DOHH2 (cell line): Measurements from ENCODE around the gene CORO1A.
"Not testable (repeated sequence)": the region's sequence is repeated elsewhere in the genome, so short reads cannot be mapped to it uniquely, and the experiment has no call there.

Experiments
- H3F3A ChIP-seq: fragments of 200-600 bp; sonication (generic), shearing (Covaris generic); 2 replicates; pipeline ENCODE4 v1.6.0; 2016; ENCODE audit warnings: antibody characterized with exemption, mild to moderate bottlenecking; ENCODE audit not compliant: control insufficient read depth, insufficient read depth
- H3K27ac ChIP-seq: fragments of 200-600 bp; sonication (generic); 2 replicates; pipeline ENCODE4 v1.5.1; 2014; ENCODE audit warnings: low read depth, mild to moderate bottlenecking, low read length, moderate library complexity
- H3K27me3 ChIP-seq: fragments of 200-600 bp; sonication (generic); 2 replicates; pipeline ENCODE4 v1.6.1; 2014; ENCODE audit warnings: mild to moderate bottlenecking, low read length, mixed read lengths; ENCODE audit not compliant: control insufficient read depth
- H3K36me3 ChIP-seq: fragments of 200-600 bp; sonication (generic); 2 replicates; pipeline ENCODE4 v1.6.1; 2014; ENCODE audit warnings: mild to moderate bottlenecking, low read length, moderate library complexity, mixed read lengths; ENCODE audit not compliant: control insufficient read depth
- H3K4me1 ChIP-seq: fragments of 200-600 bp; sonication (generic); 2 replicates; pipeline ENCODE4 v1.6.1; 2014; ENCODE audit warnings: mild to moderate bottlenecking, low read length, mixed read lengths; ENCODE audit not compliant: control insufficient read depth
- H3K4me2 ChIP-seq: fragments of 200-600 bp; sonication (generic); 2 replicates; pipeline ENCODE4 v1.6.0; 2014; ENCODE audit warnings: mild to moderate bottlenecking, low read length, moderate library complexity
- H3K4me3 ChIP-seq: fragments of 200-600 bp; sonication (generic); 2 replicates; pipeline ENCODE4 v1.5.1; 2014; ENCODE audit warnings: mild to moderate bottlenecking, low read length, mixed read lengths
- H3K79me2 ChIP-seq: fragments of 200-600 bp; sonication (generic); 2 replicates; pipeline ENCODE4 v1.6.1; 2014; ENCODE audit warnings: mild to moderate bottlenecking, low read length, mixed read lengths; ENCODE audit not compliant: control insufficient read depth
- H3K9me2 ChIP-seq: fragments of 200-600 bp; sonication (generic); replicated peaks from 2 replicates; pipeline ENCODE4 v1.6.1; 2014; ENCODE audit warnings: mild to moderate bottlenecking, low read length, mixed read lengths; ENCODE audit not compliant: control insufficient read depth
- H3K9me3 ChIP-seq: fragments of 200-600 bp; sonication (generic); 2 replicates; pipeline ENCODE4 v1.6.1; 2014; ENCODE audit warnings: antibody characterized with exemption, low read length, mixed read lengths; ENCODE audit not compliant: control insufficient read depth, insufficient read depth
- H4K20me1 ChIP-seq: fragments of 200-600 bp; sonication (generic); 2 replicates; pipeline ENCODE4 v1.6.0; 2014; ENCODE audit warnings: low read depth, mild to moderate bottlenecking, antibody characterized with exemption, low read length, moderate library complexity; ENCODE audit not compliant: control insufficient read depth, insufficient read depth
- EZH2phosphoT487 ChIP-seq: fragments of 200-600 bp; sonication (generic); IDR thresholded peaks from 2 replicates; pipeline ENCODE4 v1.6.1; 2017; ENCODE audit warnings: borderline replicate concordance, mild to moderate bottlenecking, antibody characterized with exemption, low read length, moderate library complexity, mixed read lengths
- TF ChIP-seq, protein P1 (sequence below): fragments of 200-600 bp; sonication (generic); IDR thresholded peaks from one replicate; pipeline ENCODE4 v1.5.1; 2014; ENCODE audit warnings: antibody characterized with exemption, mild to moderate bottlenecking, low read depth, low read length; ENCODE audit not compliant: poor library complexity, severe bottlenecking

CORO1A gene

GRCh38 chr16:30187556-30187865, 4.1 kb downstream of the CORO1A start:
- Histone ChIP-seq H3K4me1 (peaks cover 40% of the 10 kb centered on the region), H4K20me1 (peaks cover 6% of the 10 kb centered on the region; the same call in 1 of the 2 replicates), H3K27ac (peak overlapping the region; percentile 96), H3K4me3 (peak overlapping the region; percentile 84; the same call in 1 of the 2 replicates), H3F3A (peaks cover 35% of the 10 kb centered on the region), H3K9me3 (no peaks in the 10 kb centered on the region), H3K36me3 (peaks cover 43% of the 10 kb centered on the region), H3K4me2 (peak overlapping the region; percentile 96), H3K79me2 (peaks cover 45% of the 10 kb centered on the region), H3K9me2 (no peaks in the 10 kb centered on the region), H3K27me3 (no peaks in the 10 kb centered on the region)
- TF ChIP-seq, protein P1, sequence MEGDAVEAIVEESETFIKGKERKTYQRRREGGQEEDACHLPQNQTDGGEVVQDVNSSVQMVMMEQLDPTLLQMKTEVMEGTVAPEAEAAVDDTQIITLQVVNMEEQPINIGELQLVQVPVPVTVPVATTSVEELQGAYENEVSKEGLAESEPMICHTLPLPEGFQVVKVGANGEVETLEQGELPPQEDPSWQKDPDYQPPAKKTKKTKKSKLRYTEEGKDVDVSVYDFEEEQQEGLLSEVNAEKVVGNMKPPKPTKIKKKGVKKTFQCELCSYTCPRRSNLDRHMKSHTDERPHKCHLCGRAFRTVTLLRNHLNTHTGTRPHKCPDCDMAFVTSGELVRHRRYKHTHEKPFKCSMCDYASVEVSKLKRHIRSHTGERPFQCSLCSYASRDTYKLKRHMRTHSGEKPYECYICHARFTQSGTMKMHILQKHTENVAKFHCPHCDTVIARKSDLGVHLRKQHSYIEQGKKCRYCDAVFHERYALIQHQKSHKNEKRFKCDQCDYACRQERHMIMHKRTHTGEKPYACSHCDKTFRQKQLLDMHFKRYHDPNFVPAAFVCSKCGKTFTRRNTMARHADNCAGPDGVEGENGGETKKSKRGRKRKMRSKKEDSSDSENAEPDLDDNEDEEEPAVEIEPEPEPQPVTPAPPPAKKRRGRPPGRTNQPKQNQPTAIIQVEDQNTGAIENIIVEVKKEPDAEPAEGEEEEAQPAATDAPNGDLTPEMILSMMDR, result no peak
- no peak for TF ChIP-seq EZH2phosphoT487

DNA sequence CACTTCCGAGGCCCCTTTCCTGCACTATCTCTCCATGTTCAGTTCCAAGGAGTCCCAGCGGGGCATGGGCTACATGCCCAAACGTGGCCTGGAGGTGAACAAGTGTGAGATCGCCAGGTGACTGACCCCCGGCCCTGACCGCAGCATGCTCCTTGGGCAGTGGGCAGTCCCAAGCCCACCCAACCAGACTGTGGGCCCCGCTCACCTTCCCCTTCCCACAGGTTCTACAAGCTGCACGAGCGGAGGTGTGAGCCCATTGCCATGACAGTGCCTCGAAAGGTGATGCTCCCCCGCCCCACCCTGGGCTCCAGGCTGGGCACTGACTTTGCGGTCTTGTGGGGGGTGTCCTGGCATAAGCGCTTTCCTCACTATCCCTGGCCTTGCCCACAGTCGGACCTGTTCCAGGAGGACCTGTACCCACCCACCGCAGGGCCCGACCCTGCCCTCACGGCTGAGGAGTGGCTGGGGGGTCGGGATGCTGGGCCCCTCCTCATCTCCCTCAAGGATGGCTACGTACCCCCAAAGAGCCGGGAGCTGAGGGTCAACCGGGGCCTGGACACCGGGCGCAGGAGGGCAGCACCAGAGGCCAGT, 4.7 kb downstream of the CORO1A start:
- TF ChIP-seq, protein P1, result no peak
- TF ChIP-seq EZH2phosphoT487, result no peak
- Histone ChIP-seq H3K4me2 (peak overlapping the region; percentile 96; the same call in 1 of the 2 replicates), H4K20me1 (peaks cover 6% of the 10 kb centered on the region; the same call in 1 of the 2 replicates), H3K9me2 (no peaks in the 10 kb centered on the region), H3K27ac (peak overlapping the region; percentile 96; the same call in 1 of the 2 replicates), H3K9me3 (no peaks in the 10 kb centered on the region), H3K36me3 (peaks cover 43% of the 10 kb centered on the region), H3K4me1 (peaks cover 35% of the 10 kb centered on the region), H3K79me2 (peaks cover 45% of the 10 kb centered on the region), H3F3A (peaks cover 35% of the 10 kb centered on the region), H3K27me3 (no peaks in the 10 kb centered on the region), H3K4me3 (no peak overlapping the region)

- Histone ChIP-seq H3F3A (peaks cover 19% of the 10 kb centered on the region), H3K4me1 (peaks cover 21% of the 10 kb centered on the region), H3K36me3 (peaks cover 22% of the 10 kb centered on the region), H3K79me2 (peaks cover 25% of the 10 kb centered on the region)
- H3K4me3 ChIP-seq, H3K27ac ChIP-seq, H3K9me2 ChIP-seq, H4K20me1 ChIP-seq, H3K9me3 ChIP-seq, H3K27me3 ChIP-seq, H3K4me2 ChIP-seq: not testable (repeated sequence)
Observed at GRCh38 chr16:30191158-30191557, 7.8 kb downstream of the CORO1A start.

DNA sequence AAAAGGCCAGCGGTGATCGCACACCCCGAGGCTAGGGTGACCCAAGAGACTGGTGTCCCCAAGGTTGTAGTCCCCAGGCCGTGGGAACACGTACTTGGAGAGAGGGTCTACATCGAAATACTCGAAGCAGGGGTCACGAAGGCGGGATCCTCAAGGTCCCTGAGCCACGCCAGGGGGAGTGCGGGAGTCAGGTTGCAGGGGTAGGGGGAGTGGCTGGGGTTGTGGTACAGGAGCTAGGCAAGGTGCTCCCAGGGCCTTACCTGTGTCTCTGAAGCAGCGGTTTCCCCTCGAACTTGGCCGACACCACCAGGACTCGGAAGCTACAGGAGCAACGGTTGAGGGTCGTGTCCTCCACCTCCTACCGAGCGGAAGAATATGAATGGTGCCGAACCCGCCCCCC, 9.7 kb downstream of the CORO1A start:
- not testable (repeated sequence) for H3K79me2 ChIP-seq, H3K36me3 ChIP-seq, H3K4me2 ChIP-seq, H4K20me1 ChIP-seq, H3K9me2 ChIP-seq, H3F3A ChIP-seq, H3K4me1 ChIP-seq, H3K27me3 ChIP-seq, H3K9me3 ChIP-seq, H3K4me3 ChIP-seq, H3K27ac ChIP-seq

DNA sequence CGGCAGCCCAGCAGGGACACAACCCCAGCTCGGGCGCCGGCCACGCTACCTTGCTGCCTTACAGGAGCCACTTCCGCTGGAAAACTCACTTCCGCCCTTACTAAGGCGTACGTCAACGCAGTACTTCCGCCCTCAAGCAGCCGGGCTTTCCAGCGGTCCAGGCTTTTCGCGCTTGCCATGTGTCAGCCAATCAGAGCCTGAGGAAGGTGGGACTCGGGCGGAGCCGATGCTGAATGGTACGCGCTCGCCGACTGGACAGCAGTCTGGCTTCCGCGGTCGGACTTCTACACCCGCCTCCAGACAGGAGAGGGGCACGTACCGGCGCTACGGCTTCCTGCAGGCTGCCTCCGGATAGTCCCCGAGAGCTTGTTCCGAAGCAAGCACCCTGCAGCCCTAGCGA, 10.2 kb downstream of the CORO1A start, which contains the start of the genes BOLA2B and SLX1A:
TSS of gene BOLA2B (minus strand) at position 52 of the 400 bp plus-strand sequence. CDS start 71 bp downstream, outside the sequence.
TSS of gene SLX1A (plus strand) at position 261 of the 400 bp plus-strand sequence. CDS start 210 bp downstream, outside the sequence.
- not testable (repeated sequence) for H3K4me1 ChIP-seq, H3K79me2 ChIP-seq, H3K36me3 ChIP-seq, H3K27ac ChIP-seq, H3K27me3 ChIP-seq, H3K9me2 ChIP-seq, H3K9me3 ChIP-seq, H4K20me1 ChIP-seq, H3F3A ChIP-seq
- peak within 1 kb of the TSS; percentile 39; the same call in 1 of the 2 replicates for H3K4me2 ChIP-seq
- peak within 1 kb of the TSS; percentile 61 for H3K4me3 ChIP-seq

DNA sequence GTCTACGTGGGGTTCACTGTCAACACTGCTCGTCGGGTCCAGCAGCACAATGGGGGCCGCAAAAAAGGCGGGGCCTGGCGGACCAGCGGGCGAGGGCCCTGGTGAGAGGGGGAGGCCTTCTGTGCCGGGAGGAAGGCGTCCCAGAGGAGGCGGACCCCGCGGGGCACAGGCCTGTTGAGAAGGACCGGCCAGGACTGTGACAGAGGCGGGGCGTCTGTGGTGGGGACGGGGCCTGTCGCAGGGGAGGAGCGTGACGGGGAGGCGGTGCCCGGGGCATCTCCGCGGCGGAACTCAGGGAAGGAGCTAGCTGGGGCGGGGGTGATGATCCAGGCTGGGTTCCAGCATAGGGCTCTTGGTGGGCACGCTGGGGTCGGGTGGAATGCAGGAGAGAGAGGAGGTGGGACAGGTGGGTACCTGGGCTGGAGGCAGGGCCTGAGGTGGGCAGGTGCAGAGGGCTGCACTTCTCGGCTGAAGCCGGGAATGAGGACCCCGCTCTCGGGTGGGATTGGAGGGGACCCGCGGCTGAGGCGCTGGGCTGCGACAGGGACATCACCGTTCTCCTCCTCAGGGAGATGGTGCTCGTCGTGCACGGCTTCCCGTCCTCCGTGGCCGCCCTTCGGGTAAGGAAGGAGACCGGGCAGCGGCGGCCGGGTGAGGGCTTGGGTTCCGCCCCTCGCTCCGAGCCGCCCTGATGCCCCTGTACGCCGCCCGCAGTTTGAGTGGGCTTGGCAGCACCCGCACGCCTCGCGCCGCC, 10.9 kb downstream of the CORO1A start:
- not testable (repeated sequence) for H3K36me3 ChIP-seq, H3F3A ChIP-seq, H3K9me3 ChIP-seq, H3K4me1 ChIP-seq, H3K27ac ChIP-seq, H3K27me3 ChIP-seq, H3K79me2 ChIP-seq, H3K9me2 ChIP-seq, H4K20me1 ChIP-seq
- Histone ChIP-seq H3K4me2 (peak overlapping the region; percentile 39; the same call in 1 of the 2 replicates), H3K4me3 (peak overlapping the region; percentile 61)
